Keratinocyte (primary cell): Measurements from ENCODE around the gene NUTF2. TPM values are rescaled to one million over a fixed set of nuclear protein-coding genes. Genes with fewer than 3 reads are reported as not detected.

Experiments used
- DNase-seq: peaks from one replicate; pipeline ENCODE4 v3.0.0-alpha.2; 2011; ENCODE audit warnings: low read depth, missing footprints, low spot score
- FAIRE-seq: peaks from 2 replicates; lab custom pipeline; 2011; peaks lifted over from hg19 to GRCh38; lab: Jason Lieb, UNC
- H2AFZ ChIP-seq: 2 replicates; pipeline ENCODE4 v1.6.0; 2012; ENCODE audit warnings: low read length, control low read depth, inconsistent platforms; ENCODE audit not compliant: control insufficient read depth
- H3K27ac ChIP-seq: 2 replicates; pipeline ENCODE4 v1.5.1; 2011; ENCODE audit warnings: low read length; ENCODE audit not compliant: control insufficient read depth, insufficient read depth
- H3K27me3 ChIP-seq: 3 replicates; pipeline ENCODE4 v1.6.0; 2011; ENCODE audit warnings: low read length; ENCODE audit not compliant: control insufficient read depth, insufficient read depth; ENCODE audit errors: extremely low read depth
- H3K36me3 ChIP-seq, 2 experiments: 2 replicates in 1 of 2; 3 replicates in 1 of 2; pipeline ENCODE4 v1.5.1; 2011; ENCODE audit warnings: low read length in 2 of 2, mild to moderate bottlenecking in 1 of 2; ENCODE audit not compliant: control insufficient read depth in 2 of 2, insufficient read depth in 2 of 2; ENCODE audit errors: extremely low read depth in 1 of 2
- H3K4me1 ChIP-seq: 3 replicates; pipeline ENCODE4 v1.5.1; 2011; ENCODE audit warnings: low read length; ENCODE audit not compliant: control insufficient read depth, insufficient read depth; ENCODE audit errors: extremely low read depth
- H3K4me2 ChIP-seq: 3 replicates; pipeline ENCODE4 v1.6.0; 2011; ENCODE audit warnings: low read depth, low read length; ENCODE audit not compliant: control insufficient read depth, insufficient read depth; ENCODE audit errors: extremely low read depth
- H3K4me3 ChIP-seq, 3 experiments: fragments of 200-600 bp in 1 of 3; sonication (generic) in 1 of 3; 2 replicates in 2 of 3; 3 replicates in 1 of 3; pipeline ENCODE4 v1.5.1; 2011 to 2016; ENCODE audit warnings: low read length in 3 of 3, mild to moderate bottlenecking in 3 of 3, control low read depth in 2 of 3, inconsistent platforms in 1 of 3, low read depth in 1 of 3, mixed read lengths in 1 of 3, mixed run types in 1 of 3, moderate library complexity in 1 of 3; ENCODE audit not compliant: control insufficient read depth in 2 of 3, insufficient read depth in 2 of 3; ENCODE audit errors: extremely low read depth in 1 of 3
- H3K79me2 ChIP-seq: 2 replicates; pipeline ENCODE4 v1.6.0; 2012; ENCODE audit warnings: low read length; ENCODE audit not compliant: control insufficient read depth, insufficient read depth
- H3K9ac ChIP-seq: 3 replicates; pipeline ENCODE4 v1.6.0; 2011; ENCODE audit warnings: low read length; ENCODE audit not compliant: control insufficient read depth, insufficient read depth; ENCODE audit errors: extremely low read depth
- H3K9me1 ChIP-seq: 3 replicates; pipeline ENCODE4 v1.6.0; 2011; ENCODE audit warnings: low read length; ENCODE audit not compliant: control insufficient read depth, insufficient read depth; ENCODE audit errors: extremely low read depth
- H3K9me3 ChIP-seq: 2 replicates; pipeline ENCODE4 v1.5.1; 2012; ENCODE audit warnings: low read depth, low read length; ENCODE audit not compliant: control insufficient read depth
- H4K20me1 ChIP-seq: 3 replicates; pipeline ENCODE4 v1.6.0; 2011; ENCODE audit warnings: low read length; ENCODE audit not compliant: control insufficient read depth, insufficient read depth; ENCODE audit errors: extremely low read depth
- CTCF ChIP-seq, 3 experiments: IDR thresholded peaks in 1 of 3; conservative IDR thresholded peaks in 1 of 3; optimal IDR thresholded peaks in 1 of 3; 2 replicates in 2 of 3; 3 replicates in 1 of 3; pipeline versions ENCODE3 to v1.5.1; 2011; ENCODE audit warnings: low read length in 3 of 3, mild to moderate bottlenecking in 3 of 3, moderate library complexity in 2 of 3, control low read depth in 1 of 3, inconsistent platforms in 1 of 3; ENCODE audit not compliant: insufficient read depth in 2 of 3; ENCODE audit errors: extremely low read depth in 1 of 3
- EZH2 ChIP-seq: IDR thresholded peaks from one replicate; pipeline ENCODE4 v1.6.1; 2012; ENCODE audit warnings: inconsistent platforms, mild to moderate bottlenecking, low read length, moderate library complexity
- dilution Hi-C: fragments of 300-500 bp; cut with MboI; formaldehyde crosslinking; loops from one replicate; pipeline ENCODE4 v1.7.0; 2020; ENCODE audit warnings: low sequenced_read_pairs; ENCODE audit not compliant: extremely low pct_ligation_motif_present
- polyA plus RNA-seq, 5 experiments: library from polyadenylated mRNA; depleted of rRNA in 3 of 5; stranded (reverse) in 3 of 5; stranded (forward) in 1 of 5; unstranded in 1 of 5; fragments of >200 nt; gene quantifications; 1 replicate in 1 of 5; 2 replicates in 3 of 5; 3 replicates in 1 of 5; pipeline versions ENCODE4 v1.2.1 to v1.2.3, GENCODE V29; 2011 to 2012; ENCODE audit warnings: missing spikeins in 2 of 5, low read depth in 1 of 5, low replicate concordance in 1 of 5

Gene NUTF2
- polyA plus RNA-seq, 1 donor (not counting 4 experiments of a cell fraction or from before 2014, with no cell fraction given) = 189 TPM

GRCh38 chr16:67885976-67886375 lies 39.2 kb downstream of the NUTF2 start:
- DNase-seq (no peak), FAIRE-seq (no peak)
- H3K4me3 ChIP-seq = no peak overlapping the region
- H2AFZ ChIP-seq = no peak overlapping the region
- H4K20me1 ChIP-seq = peaks cover 15% of the 10 kb centered on the region
- H3K27me3 ChIP-seq = no peaks in the 10 kb centered on the region
- H3K79me2 ChIP-seq = no peaks in the 10 kb centered on the region
- H3K4me2 ChIP-seq = no peak overlapping the region
- H3K36me3 ChIP-seq = peaks cover 27 to 28% of the 10 kb centered on the region in 2 experiments
- TF ChIP-seq EZH2 (no peak), CTCF (optimal IDR thresholded peaks at IDR 0.05 in 1 of 3, IDR thresholded peaks at IDR 0.05 in 1 of 3, conservative IDR thresholded peaks at IDR 0.05 in 1 of 3; ENCODE audit: extremely low read depth in 1 of 3, insufficient read depth in 2 of 3, low read length in 3 of 3) (no peak)
- no peak overlapping the region for H3K9ac ChIP-seq
- no peaks in the 10 kb centered on the region for H3K9me3 ChIP-seq
- peaks cover 4% of the 10 kb centered on the region for H3K4me1 ChIP-seq
- no peaks in the 10 kb centered on the region for H3K9me1 ChIP-seq
- no peak overlapping the region for H3K27ac ChIP-seq
- dilution Hi-C loops = no loop called here

- Histone ChIP-seq H3K9me3 (no peaks in the 10 kb centered on the region), H3K9ac (no peak overlapping the region), H3K4me2 (no peak overlapping the region), H3K4me3 (no peak overlapping the region), H3K27me3 (no peaks in the 10 kb centered on the region), H3K9me1 (no peaks in the 10 kb centered on the region), H2AFZ (no peak overlapping the region), H3K4me1 (peaks cover 4% of the 10 kb centered on the region), H4K20me1 (peaks cover 15% of the 10 kb centered on the region), H3K36me3 (peaks cover 24% of the 10 kb centered on the region in 2 experiments), H3K27ac (no peak overlapping the region), H3K79me2 (no peaks in the 10 kb centered on the region)
- DNase-seq (no peak), FAIRE-seq (no peak)
- dilution Hi-C loops = no loop called here
- no peak for TF ChIP-seq CTCF (optimal IDR thresholded peaks at IDR 0.05 in 1 of 3, IDR thresholded peaks at IDR 0.05 in 1 of 3, conservative IDR thresholded peaks at IDR 0.05 in 1 of 3; ENCODE audit: extremely low read depth in 1 of 3, insufficient read depth in 2 of 3, low read length in 3 of 3)
- TF ChIP-seq EZH2 = no peak
Measured at GRCh38 chr16:67886387-67886786, 39.7 kb downstream of the NUTF2 start.
